Femur (tissue), 1 donor: ENCODE results near the gene LONP2.
A peak's percentile ranks its signal among the peaks of the same experiment; 100 is the strongest.
"Not testable (repeated sequence)": the region's sequence is repeated elsewhere in the genome, so short reads cannot be mapped to it uniquely, and the experiment has no call there.

Source experiments
- DNase-seq: peaks from one replicate; pipeline ENCODE4 v3.0.0-alpha.2; 2017

The LONP2 gene

DNA sequence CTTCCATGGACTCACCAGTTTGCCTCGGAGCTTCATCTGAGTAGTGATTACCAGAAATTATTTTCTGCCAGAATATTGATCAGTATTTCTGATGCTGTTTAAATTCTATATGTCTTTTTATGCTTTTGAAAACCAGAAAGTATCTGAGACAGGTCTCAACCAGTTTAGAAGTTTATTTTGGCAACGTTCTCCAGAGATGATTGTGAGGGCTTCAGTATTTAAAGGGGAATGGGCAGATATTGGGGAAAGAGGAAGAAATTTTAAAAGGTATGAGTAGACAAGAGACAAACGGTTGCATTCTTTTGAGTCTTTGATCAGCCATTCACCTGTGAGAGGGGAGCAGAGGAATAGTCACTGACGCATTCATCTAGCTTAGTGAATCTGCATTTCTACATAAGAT is 47.7 kb downstream of the LONP2 start:
- no peak for DNase-seq

DNA sequence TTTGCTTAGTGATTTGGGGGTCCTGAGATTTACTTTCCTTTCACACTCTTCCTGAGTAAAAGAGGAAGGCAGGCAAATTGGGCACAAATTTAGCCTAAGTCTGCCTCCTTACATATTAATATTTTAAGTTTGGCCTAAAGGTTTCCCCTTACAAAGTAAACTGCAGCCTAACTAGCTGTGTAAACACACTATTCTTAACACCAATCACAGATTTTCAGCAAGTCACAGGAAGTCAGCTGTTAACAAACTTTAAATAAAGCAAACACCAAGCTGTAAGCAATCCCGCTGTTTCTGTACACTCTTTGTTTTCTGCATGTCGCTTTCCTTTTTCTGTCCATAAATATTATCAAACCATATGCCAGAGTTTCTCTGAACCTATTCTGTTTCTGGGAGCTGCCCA is 48.4 kb downstream of the LONP2 start:
- no peak for DNase-seq

DNA sequence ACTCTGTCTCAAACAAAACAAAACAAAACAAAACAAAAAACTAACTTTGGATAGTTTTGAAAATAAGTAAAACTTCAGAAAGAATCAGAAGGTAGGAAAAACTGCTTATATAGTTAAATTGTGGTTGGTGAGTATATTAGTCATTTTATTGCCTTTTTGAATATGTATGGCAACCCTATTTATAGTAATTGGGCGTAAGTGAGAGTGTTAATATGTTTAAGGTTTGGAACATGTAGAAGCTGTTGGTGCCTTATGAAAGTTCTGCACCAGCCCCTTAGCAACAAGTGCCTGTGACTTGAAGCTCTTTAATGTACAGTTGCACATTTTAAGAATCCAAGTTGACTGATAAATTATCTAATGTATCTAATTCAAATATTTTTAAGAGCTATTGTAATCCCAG is 50.6 kb downstream of the LONP2 start:
- DNase-seq: no peak

DNA sequence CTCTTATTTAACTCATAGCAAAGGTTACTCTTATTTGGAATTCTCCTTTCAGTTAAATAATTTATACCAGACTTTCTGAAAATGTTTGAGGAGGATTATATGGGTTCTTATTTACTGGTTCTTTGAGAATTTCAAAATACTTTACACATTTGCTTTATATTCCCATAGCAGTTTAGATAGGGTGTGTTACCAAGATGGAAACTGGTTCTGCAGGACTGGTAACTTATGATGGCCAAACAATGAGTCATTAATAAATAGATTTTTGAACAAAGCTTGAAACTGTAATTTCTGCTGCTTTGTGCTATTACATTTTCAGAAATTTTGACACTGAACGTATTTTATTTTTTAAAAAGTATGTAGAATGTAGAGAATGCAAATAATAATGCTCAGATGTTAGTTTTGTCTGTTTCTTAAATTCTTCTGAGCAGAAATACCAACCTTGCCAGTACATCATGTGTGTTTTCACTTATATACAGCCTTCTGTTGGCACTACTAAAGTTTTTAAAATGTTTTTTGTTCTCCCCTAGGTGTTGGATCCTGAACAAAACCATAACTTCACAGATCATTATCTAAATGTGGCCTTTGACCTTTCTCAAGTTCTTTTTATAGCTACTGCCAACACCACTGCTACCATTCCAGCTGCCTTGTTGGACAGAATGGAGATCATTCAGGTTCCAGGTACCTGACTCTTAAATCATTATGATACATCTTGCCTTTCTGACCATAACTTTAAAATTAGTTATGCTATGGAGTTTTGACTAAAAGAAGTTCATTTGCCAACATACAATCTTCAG is 51.6 kb downstream of the LONP2 start:
- DNase-seq: no peak

DNA sequence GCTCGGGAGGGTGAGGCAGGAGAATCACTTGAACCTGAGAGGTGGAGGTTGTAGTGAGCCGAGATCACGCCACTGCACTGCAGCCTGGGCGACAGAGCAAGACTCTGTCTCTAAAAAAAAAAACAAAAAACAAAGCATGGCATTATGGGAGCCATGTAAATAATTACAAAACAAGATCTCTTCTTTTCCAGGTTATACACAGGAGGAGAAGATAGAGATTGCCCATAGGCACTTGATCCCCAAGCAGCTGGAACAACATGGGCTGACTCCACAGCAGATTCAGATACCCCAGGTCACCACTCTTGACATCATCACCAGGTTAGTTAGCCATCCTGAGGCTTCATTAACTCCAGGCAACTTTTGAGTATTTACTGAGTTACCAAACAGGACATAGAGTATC is 55.4 kb downstream of the LONP2 start:
- DNase-seq: no peak

DNA sequence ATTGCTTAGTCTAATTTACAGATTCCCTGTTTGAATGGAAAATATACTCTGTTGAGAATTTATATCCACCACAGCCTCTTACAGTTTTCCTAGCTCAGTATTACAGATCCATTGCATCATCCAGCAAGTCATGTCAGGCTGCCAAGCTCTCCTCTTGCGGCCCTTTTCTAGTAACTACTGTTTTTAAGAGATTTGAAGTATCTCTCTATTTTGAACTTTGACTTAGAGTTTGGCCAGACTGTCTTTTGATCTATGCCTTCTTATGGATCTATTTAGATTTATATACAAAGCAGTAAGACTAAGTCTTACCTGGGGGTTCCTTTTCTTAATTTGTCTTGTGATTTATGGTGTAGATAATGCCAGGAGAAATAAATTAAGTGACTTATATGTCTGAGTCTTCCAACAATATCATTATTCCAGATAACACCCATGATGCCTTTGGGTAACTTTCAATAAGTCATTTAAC is 56.3 kb downstream of the LONP2 start:
- peak; percentile 43 for DNase-seq

DNA sequence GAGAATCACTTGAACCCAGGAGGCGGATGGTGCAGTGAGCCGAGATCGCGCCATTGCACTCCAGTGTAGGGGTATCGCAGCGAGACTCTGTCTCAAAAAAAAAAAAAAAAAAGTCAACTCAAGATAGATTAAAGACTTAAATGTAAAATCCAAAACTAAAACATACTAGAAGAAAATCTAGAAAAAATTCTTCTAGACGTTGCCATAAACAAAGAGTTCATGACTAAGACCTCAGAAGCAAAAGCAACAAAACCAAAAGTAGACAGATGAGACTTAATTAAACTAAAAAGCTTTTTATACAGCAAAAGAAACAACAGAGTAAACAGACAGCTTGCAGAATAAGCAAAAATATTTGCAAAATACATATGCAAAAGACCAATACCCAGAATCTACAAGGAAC is 64.4 kb downstream of the LONP2 start:
- no peak for DNase-seq

DNA sequence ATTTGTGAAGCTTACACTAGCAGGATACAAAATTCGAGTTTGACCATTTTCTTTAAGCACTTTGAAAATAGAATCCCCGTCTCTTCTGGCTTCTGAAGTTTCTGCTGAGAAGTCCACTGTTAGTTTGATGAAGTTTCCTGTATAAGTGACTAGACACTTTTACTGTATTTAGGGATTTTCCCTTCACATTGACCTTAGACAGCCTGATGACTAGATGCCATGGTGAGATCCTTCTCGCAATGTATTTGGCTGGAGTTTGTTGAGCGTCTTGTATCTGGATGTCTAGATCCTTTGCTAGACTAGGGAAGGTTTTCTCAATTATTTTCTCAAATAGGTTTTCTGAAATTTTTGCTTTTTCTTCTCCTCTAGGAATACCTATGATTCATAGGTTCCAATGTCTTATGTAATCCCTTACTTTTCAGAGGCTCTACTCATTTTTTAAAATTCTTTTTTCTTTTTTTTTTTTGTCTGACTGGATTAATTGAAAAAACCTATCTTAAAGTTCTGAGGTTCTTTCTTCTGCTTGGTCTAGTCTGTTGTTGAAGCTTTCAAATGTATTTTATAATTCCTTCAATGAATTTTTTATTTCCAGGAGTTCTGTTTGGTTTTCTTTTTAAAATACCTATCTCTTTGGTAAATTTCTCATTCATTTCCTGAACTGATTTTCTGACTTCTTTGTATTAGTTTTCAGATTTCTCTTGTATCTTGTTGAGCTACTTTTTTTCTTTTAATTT is 67.0 kb downstream of the LONP2 start:
- no peak for DNase-seq

DNA sequence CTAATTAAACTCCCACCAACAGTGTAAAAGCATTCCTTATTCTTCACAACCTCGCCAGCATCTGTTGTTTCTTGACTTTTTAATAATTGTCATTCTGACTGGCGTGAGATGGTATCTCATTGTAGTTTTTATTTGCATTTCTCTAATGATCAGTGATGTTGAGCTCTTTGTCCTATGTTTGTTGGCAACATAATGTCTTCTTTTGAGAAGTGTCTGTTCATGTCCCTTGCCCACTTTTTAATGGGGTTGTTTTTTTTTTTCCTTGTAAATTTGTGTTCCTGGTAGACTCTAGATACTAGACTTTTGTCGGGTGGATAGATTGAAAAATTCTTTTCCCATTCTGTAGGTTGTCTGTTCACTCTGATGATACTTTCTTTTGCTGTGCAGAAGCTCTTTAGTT is 69.8 kb downstream of the LONP2 start:
- not testable (repeated sequence) for DNase-seq

DNA sequence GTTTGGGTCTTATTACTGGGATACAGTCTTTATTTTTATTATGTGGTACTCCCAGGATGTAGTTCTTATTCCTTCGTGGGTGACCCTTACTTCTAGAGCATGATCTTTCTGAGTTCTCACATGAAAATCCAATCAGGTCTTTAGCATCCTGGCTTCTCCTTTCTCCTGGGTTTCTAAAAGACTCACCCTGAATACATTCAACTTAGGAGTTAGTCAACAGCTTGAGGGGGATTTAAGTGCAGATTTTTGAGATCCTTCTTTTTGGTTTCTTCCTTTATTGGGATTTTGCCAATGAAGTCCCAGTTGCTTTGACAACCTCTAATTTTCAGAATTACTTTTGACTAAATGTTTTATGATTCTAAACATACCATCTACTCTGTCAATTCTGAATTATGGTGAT is 72.9 kb downstream of the LONP2 start:
- no peak for DNase-seq

DNA sequence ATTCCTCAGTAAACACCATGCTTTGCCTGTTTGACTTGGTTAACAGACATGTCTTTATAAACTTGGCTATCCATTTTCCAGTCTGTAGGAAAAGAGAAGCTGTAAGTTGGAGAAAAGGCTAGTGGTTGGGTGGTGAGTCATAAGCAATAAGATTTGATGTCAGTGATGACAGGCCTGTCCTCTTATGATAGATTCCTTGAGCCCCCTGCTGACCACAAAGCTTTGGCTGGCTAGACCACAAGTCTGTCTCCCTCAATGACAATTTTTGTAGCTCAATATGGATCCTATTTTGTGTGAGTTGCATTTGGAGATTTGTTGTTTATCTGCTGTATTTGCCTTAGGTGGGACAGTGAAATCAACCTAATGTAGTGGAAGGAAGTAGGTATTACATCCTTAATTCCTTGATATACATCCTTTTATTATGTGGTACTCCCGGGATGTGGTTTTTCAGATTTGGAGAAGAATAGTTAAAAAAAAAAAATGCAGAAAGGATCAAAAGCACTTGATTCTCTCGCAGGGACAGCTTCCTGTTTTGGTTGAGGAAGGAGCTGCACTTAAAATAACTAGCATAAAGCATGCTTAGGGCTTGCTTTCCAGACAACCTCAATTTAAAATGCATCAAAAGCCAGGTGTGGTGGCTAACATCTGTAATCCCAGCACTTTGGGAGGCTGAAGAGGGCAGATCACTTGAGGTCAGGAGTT is 73.7 kb downstream of the LONP2 start:
- peak; percentile 39 for DNase-seq

DNA sequence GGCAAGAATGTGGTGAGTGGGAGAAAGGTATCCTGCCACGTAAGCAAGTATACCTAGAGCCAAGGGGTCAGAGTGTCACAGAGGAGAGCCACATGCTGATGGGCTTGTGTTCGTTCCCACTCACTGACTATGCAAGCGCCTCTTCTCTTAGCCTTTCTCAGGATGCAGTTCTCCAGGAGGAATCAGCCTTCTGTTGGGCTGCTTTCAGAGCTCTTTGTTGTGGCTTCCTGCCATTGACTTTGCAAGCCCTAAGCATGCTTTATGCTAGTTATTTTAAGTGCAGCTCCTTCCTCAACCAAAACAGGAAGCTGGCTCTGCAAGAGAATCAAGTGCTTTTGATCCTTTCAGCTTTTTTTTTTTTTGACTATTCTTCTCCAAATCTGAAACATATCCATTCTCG is 74.5 kb downstream of the LONP2 start:
- peak; percentile 52 for DNase-seq

DNA sequence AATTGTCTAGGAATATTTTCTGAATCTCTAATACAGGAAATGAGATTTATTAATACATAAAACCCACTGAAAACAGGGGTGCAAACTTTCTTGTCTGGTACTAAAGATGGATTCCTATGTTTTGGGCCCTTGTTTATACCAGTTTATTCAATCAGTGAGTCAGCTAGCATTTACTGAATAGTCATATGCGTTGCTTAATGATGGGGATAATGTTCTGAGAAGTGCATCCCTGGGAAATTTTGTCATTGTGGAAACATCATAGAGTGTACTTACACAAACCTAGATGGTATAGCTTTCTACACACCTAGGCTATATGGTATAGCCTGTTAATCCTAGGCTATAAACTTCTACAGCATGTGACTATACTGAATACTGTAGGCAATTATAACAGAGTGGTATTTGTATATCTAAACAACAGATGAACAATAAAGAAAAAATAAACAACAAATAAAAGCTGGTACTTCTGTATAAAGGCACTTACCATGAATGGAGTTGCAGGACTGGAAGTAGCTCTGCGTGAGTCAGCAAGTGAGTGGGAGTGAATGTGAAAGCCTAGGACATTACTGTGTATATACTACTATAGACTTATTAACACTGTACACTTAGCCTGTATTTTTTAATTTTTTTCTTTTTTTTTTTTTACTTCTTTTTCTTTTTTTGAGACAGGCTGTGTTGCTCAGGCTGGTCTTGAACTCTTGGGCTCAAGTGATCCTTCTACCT is 77.4 kb downstream of the LONP2 start:
- DNase-seq: no peak

DNA sequence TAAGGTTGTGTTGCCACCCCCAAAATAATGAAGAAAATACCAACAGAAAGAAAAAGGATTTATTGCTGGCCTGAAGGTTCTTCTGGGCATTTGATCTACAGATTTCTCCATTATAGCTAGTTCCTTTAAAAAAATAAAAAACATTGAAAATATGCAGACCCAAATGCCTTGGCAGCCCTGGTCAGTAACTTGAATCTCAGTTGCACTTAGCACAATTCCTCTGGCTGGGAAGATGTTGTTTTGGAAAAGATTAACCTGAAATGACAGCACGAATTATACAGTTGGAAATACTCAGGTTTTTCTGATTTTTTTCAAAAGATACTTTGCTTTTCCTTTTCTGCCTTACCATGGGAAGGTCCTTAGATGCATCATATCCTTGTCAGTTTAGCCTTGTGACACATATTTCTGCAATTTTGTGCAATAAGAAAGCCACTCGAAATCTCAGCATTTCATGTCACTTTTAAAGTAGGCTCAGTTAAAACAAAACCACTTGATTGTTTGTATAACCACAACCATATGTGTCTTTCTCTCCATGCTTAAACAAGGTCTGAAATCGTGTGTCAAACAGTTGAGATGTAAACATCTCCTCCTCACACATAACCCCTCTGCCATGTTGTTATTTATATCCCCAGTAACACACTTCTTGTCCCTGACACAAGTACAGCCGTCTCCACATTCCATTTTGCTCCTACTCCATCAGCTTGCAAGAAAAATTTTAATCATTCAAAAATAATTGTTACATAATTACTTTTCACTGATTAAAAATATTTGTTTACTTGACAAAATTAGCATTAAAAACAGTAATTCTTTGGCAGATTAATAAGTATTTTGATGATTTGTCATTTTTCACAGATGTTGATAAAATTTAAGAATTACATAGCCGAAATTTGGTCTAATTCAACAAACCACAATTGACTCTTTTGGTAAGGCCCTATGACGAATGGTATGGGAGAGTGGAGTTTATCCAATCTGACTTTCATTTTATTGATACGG is 80.0 kb downstream of the LONP2 start:
- DNase-seq: no peak

DNA sequence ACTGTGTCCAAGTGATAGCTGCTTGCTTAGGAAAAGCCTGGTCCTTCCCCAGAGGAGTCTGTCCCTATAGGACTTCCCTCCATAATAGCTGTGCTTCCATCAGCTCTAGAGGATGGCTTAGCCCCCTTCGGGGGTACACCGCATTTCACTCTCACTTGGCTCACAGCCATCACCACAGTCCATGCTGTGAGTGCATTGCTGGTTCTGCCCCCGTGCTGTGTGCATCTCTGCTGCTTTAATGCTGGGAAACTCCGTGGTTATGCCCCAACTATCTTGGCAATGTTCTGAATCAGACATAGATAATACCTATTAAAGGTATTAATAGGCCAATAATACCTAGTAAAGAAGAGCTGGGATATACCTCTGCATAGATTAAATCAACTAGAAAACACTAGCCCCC is 82.8 kb downstream of the LONP2 start:
- DNase-seq: no peak

DNA sequence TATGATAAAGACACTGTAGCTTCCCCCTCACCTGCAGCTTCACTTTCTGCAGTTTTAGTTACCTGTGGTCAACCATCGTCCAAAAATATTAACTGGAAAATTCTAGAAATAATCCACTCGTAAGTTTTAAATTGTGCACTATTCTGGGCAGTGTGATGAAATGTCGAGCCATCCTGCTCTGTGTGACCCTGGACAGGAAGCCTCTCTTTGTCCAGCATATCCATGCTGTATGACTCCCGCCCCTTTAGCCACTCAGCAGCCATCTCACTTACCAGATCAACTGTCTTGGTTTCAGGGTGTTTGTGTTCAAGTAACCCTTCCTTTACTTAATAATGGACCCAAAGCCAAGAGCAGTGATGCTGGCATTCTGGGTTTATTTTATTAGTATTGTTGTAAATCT is 85.0 kb downstream of the LONP2 start:
- no peak for DNase-seq

DNA sequence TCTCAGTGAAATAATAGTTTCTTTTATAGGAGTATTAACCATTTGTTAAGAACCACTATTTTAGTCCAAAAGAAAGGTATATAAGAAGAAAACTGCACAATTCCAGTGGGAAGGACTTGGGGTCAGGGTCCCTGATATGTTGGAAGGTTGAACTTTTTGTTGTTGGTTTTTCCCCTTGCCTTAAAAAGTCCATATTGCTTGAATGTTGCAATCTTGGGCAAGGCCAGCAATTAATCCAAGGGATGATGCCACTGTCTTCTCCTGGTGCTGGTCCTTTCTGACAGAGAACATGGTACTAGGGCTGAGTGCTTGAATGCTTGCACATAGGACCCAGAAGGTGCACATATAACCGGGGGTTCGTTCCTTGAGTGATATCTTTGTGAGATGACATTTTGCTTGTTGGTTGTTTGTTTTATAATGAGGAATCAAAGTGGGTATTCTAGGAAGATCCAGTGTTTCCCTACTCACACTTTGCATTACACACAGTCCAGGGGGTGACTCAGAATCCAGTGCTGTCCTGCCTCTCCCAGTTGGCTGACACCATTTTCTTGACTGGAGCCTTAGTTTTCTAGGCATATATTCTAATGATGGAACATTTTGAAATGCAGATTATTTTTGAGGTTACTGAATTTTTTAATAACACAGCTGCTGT is 86.2 kb downstream of the LONP2 start:
- DNase-seq: no peak

DNA sequence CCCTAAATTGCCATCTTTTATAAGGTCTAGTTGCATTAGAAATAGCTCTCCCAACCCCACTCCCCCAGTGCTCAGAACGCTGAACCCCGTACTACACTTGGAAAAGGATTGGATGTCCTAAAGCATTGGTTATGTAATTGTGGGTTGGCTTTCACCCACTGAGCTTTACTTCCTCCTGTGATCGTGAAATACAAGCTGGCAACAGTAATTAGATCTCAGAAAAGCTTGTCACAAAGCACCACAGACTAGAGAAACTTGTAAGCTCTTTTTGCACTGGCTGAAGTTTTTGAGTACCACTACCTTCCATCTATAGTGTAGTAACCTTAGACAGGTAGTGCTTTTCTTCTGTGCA is 86.7 kb downstream of the LONP2 start:
- DNase-seq: no peak

DNA sequence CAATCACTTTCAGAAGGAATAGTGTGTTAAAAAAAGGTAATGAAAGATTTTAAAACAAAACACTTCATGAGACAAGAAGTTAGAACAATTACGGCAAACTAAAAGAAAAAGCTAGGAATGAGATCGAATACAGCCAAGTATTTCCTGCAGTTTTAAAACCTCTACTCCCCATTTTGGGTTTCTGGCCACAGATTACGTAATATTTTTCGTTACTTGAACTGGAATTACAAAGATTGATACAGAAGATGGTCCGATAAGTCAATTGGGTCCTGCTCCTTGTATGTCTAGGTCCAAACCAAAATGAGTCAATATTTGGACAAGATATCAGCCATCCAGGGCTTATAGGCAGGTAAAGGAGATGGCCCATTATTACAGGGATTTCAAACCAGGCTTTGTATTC is 88.9 kb downstream of the LONP2 start:
- no peak for DNase-seq

DNA sequence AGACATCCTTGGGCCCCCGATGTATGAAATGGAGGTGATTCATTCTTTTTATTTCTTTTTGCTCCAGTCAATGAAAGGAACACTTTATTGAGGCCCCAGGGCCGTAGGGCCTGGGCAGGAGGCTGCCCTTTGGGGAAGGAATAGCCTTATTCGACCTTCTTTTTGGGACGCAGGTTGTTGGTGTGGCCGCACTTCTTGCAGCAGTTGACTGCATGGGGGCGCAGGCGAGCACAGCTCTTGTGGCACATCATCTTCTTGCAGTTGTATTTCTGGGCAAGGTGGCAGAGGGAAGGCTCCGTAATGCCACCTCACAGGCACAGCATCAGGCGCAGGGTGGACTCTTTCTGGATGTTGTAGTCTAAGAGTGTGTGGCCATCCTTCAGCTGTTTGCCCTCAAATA is 90.2 kb downstream of the LONP2 start:
- DNase-seq: no peak

DNA sequence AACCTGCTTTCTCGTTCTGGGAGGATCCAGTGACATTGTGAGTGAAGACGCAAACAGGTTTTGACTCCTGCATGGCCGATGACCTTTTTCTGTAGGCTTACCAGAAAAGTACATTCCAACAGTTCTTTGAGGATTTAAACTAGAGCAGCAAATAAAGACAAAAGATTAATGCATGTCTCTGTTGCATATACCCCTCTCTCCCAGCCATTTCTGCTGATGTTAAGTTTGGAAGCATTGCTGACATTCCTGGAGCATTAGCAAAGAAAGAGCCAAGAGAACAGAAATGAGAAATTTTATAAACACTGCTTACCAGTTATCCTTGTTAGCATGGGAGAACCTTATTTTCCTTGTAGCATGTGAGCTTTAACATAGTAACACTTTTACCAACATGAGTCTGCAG is 91.9 kb downstream of the LONP2 start:
- no peak for DNase-seq
